ENCODE data around the gene NFIA.

Gene NFIA

GRCh38 chr1:61076728-61077675 is 5.4 kb upstream of the NFIA start:
- TF ChIP-seq CTCF (IDR thresholded peaks at IDR 0.05; ENCODE audit: low read depth, low read length, missing control alignments) = no peak
- DNase-seq (ENCODE audit: extremely low read depth, low read depth) = peak; percentile 69
- peak overlapping the region; percentile 55 for H3K4me3 ChIP-seq (replicated peaks; ENCODE audit: low read depth, low read length)

GRCh38 chr1:61077676-61078541 is 4.5 kb upstream of the NFIA start:
- no peak for TF ChIP-seq CTCF (IDR thresholded peaks at IDR 0.05; ENCODE audit: low read depth, low read length, missing control alignments)
- H3K4me3 ChIP-seq (replicated peaks; ENCODE audit: low read depth, low read length) = peak overlapping the region; percentile 55

GRCh38 chr1:61078618-61079295 is 3.6 kb upstream of the NFIA start:
- H3K4me3 ChIP-seq (replicated peaks; ENCODE audit: low read depth, low read length) = peak overlapping the region; percentile 55
- no peak for DNase-seq (ENCODE audit: extremely low read depth, low read depth)
- no peak for TF ChIP-seq CTCF (IDR thresholded peaks at IDR 0.05; ENCODE audit: low read depth, low read length, missing control alignments)

More at GRCh38 chr1:61077676-61078541, 4.5 kb upstream of the NFIA start:
- peak; percentile 100 for DNase-seq (ENCODE audit: extremely low read depth, low read depth)

- no peak for DNase-seq (ENCODE audit: extremely low read depth, low read depth)
Measured at GRCh38 chr1:61079296-61079897, 3.0 kb upstream of the NFIA start.

GRCh38 chr1:61079898-61080336 is 2.4 kb upstream of the NFIA start:
- no peak for TF ChIP-seq CTCF (IDR thresholded peaks at IDR 0.05; ENCODE audit: low read depth, low read length, missing control alignments)
- peak overlapping the region; percentile 1 for H3K4me3 ChIP-seq (replicated peaks; ENCODE audit: low read depth, low read length)
- DNase-seq (ENCODE audit: extremely low read depth, low read depth) = peak; percentile 65

More at GRCh38 chr1:61079296-61079897, 3.0 kb upstream of the NFIA start:
- H3K4me3 ChIP-seq (replicated peaks; ENCODE audit: low read depth, low read length) = no peak overlapping the region
- TF ChIP-seq CTCF (IDR thresholded peaks at IDR 0.05; ENCODE audit: low read depth, low read length, missing control alignments) = no peak
